Activated CD8-positive, alpha-beta memory T cell treated with anti-CD3 and anti-CD28 coated beads, Interleukin-2, amount 50 U/mL, for 1 hour (primary cell): ENCODE data around the gene PMPCA.
"Not testable (repeated sequence)": the region's sequence is repeated elsewhere in the genome, so short reads cannot be mapped to it uniquely, and the experiment has no call there.

Source experiments
- DNase-seq: peaks from one replicate; pipeline ENCODE4 v3.0.0-alpha.2; 2020; ENCODE audit errors: extremely low read depth

Gene PMPCA

DNA sequence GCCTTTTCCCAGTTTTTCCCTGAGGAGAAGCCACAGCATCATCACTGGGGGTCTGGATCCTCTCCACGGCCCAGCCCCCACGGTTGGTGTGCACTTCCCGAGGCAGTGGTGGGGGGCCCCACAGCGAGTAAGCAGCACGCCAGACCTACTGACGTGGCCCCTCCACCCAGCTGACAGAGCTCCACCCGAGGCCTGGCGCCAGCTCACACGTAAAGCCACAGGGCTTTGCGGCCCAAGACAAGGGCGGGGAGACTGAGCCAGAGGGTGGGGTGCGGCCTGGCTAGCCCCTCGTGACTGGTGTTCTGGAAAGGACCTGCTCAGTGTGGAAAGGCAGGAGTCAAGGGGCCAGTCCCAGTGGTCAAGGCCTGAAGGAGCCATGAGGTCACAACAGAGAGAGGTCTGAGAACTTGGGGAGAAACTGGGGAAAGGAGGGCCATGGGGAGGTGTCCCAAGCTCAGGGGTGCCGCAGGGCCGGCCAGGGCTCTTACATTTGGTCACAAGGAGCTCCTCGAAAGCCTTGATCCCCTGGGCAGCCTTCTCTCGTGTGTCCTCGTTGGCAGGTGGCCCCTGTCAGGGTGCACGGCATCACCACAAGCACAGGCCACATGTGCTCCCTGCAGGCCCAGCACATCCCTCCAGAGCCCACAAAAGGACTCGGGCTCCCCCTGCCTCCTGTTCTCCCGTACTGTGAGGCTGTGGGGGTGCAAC lies 16.0 kb upstream of the PMPCA start:
- no peak for DNase-seq

DNA sequence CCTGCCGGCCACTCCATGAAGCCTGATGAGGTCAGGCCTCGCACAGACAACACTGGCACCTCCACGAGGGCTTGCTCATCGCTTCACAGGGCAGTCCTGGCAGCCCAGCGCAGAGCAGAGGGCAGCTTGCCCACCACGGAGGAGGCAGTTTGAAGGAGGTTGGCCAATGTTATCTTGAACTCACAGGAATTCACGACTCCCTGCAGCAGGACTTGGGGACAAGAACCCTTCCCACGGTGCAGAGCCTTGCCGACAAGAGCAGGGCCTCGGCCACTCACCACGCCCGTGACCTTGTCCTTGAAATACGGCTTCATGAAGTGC lies 15.5 kb upstream of the PMPCA start:
- no peak for DNase-seq

DNA sequence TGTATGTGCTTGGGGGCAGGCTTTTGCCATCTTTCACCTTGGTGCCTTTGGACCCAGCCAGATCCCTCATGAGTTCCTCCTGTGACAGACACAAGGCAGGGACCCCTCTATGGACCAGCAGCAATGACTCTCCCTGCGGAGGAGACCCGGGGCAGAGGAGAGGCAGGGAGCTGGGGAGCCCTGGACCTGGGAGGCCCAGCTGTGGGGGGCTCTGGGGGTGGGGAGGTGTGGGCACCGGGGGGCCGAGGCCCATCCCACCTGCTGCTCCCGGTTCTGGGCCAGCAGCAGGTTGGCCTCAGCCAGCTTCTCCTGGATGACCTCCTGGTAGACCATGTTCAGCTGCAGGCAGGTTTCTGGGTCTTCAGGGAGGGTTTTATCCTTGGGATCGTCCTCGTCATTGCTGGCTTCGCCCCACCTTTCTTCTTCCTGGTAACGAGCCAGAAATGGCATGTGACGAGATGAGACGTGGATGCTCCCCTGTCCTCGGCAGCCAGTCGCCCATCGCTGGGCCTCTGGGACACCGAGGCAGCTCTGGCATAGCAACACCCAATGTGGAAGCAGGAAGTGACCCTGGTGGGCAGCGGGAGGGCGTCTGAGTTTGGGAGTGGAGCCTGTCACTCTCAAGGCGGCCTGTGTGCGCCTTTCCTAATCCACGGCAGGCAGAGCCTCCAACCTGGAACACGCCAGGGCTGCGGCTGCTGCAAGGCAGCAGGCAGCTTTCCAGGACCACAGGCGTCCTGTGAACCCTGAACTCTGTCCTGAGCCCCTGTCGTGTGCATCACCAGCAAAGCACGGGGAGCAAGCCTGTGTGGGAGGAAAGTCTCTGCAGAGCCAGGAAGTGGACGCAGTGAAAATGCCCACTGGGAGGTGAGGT lies 14.9 kb upstream of the PMPCA start:
- no peak for DNase-seq

DNA sequence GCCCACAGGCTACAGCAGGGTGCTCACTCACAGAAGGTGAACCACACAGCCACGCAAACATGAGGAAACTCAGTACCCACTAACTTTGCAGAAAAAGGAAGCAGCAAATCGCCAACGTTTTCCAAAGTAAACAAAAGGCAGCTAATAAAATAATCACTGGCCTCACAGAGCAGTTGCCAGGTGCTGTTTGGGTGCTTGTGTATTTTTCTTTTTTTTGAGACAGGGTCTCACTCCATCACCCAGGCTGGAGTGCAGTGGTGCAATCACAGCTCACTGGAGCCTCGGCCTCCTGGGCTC lies 14.3 kb upstream of the PMPCA start:
- no peak for DNase-seq

GRCh38 chr9:136397643-136398042 lies 12.8 kb upstream of the PMPCA start:
- DNase-seq, result no peak

GRCh38 chr9:136398286-136398685 lies 12.2 kb upstream of the PMPCA start:
- no peak for DNase-seq

DNA sequence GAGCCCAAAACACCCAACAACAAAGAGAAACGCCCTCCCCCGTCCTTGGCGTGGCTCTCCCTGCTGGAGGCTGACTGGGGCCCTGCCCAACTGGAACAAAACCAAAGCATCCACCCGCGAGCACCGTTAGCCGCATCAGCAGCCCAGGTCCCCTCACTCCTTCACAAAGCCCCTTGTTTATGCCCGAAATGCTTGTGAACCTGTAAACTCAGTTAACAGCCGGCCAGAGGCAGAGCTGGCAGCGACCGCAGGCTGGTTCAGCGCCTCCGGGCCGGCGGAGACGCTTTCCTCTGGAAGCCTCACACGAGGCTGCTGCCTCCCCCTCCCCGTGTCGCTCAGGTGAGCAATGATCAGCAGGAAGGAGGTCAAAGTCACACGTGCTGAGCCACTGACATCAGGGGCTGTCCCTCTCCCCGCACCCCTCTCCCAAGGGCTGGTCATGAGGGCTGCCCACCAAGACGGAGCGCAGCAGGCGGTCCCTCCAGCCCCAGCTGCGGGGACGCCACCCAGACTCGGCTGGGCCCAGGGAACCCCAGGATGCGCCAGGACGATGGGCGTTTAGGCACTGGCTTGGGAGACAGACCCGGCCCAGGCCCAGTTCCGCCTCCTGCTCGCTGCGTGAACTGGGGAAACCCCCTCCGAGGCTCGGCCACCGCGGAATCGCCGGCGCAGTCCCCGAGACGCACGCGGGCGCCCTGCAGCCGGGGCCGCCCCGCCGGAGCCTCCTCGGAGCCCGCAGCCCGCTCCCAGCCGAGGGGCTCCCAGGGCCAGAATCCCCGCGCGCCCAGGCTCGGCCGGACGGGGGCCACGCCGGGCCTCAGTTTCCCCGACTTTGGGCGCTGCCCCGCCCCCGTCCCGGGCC lies 11.1 kb upstream of the PMPCA start:
- DNase-seq, result no peak

- DNase-seq, result peak; percentile 34
Observed at GRCh38 chr9:136400038-136400834, 10.2 kb upstream of the PMPCA start, which contains the start of gene SNAPC4. Gene SNAPC4, minus strand, starts transcription at chr9:136400170. Its CDS starts 1,742 bp downstream, at chr9:136398428.

DNA sequence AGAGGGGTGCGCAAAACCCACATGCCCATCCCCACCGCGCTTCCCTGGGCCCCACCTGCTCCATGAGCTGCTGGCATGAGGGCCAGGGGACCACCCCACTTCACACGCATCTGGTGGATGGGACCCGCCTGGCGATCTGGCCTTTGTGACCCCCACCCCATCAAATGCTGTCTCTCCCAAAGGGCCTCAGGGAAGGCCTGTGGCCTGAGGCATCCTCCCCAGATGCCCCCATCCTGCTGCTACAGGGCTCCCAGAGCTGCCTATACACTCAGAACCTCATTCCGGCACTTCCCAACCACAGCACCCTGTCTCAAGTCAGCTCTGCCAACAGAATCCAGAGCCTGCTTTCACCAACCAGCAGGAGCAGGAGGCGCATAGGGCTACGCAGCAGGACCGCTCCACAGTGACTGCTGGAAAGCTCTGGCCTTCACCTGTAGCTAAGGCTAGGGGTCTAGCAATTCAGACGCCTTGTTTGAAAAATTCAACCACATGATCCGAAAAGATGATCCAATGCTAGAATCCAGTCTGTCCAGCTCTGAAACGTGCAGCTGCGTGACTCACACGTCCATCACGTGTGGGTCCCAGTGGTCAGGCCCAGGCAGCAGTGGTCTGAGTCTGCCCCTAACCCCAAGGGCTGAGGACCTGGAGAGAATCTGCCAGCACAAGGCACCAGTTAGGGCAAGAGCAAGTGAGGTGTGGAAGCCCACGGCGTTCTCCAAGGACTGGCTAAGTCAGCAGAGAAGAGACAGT lies 9.1 kb upstream of the PMPCA start:
- no peak for DNase-seq

DNA sequence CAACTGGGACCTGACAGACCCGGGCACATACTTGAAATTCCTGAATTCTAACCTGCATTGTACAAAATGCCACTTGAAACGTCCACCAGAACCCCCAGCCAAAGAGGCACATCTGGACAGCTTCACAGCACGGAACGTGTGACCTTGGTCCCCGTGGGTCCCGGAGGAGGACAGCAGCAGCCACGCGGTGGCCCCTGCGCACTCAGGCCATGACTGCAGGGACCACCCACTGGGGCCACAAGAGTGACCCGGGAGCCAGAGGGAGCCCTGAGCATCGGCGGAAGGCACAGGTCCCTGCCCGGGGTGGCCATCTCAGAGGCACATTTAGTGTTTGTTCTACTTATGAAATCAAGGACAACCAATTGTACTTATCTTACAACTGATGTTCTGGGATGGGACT lies 8.4 kb upstream of the PMPCA start:
- no peak for DNase-seq

GRCh38 chr9:136403538-136403914 lies 6.9 kb upstream of the PMPCA start:
- peak; percentile 36 for DNase-seq

DNA sequence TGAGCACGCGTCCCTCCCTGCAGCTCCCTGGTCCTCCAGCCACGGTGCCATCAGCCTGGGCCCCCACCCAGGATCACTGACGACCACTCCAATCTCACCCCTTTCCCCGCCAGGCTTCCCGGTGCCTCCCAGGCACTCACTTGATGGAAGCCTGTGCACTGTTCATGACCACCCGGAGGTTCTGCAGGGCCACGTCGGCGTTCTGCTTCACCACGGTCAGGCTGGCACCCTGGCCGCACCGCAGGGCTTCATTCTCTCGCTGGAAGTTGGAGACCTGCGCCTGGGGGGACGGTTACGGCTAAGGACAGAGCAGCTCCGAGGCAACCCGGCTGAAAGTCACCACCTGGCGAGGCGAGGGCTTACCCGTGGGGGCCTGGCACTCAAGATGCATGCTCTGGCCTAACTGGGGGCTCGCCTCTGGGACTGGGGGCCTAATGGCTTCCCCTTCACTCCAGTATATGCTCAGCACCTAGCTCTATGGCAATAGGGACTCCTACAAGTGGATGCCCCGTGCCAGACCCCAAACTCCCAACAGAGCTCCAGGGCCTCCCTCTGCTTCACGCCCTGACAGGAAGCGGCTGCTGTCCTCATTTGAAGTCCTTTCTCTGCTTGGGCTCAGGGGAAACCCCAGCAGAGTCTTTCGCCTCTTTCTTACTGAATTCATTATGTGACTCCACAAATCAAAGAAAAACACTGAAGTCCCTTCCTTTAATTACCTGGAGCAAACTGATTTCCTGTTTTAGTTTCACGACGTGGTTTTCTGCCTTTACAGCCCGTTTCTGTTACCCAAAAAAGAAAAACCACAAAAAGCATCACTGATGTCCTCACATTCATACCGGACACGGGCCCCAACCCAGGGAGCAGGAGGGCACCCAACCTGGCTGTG lies 6.3 kb upstream of the PMPCA start:
- no peak for DNase-seq

- no peak for DNase-seq
Observed at GRCh38 chr9:136404801-136405136, 5.7 kb upstream of the PMPCA start.

DNA sequence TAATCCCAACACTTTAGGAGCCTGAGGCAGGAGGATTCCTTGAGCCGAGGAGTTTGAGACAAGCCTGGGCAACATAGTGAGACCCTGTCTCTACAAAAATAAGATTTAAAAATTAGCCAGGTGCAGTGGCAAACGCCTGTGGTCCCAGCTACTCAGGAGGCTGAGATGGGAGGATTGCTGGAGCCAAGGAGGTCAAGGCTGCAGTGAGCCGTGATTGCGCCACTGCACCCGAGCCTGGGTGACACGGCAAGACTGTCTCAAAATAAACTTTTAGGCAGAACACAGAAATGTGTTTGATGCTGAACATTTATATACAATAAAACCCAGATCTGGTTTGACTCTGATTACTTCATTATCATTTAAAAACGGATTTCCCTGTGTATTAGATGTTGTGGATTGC lies 5.0 kb upstream of the PMPCA start:
- DNase-seq, result no peak

GRCh38 chr9:136405904-136406303 lies 4.6 kb upstream of the PMPCA start:
- DNase-seq, result not testable (repeated sequence)

DNA sequence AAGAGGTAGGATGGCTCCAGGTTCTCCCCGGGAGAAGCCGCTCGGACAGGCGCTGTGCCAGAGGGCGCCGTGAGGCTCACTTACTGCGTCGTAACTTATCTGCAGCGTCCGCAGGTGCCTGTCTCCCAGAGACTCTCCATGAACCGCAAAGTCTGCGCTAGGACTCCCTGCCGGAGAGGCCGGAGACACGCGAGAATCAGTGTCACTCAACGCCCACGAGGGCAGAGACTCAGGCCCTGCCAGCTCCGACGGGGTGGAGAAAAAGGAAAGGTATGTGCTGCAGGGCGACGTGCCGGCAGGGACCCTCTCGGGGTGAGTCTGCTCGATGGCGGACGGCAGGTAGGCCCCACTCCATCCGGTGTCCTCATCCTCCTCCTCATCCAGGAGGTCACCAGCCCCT lies 3.4 kb upstream of the PMPCA start:
- not testable (repeated sequence) for DNase-seq

GRCh38 chr9:136407911-136408310 lies 2.5 kb upstream of the PMPCA start:
- no peak for DNase-seq

- DNase-seq, result no peak
Observed at GRCh38 chr9:136409557-136410455, 652 bp upstream of the PMPCA start.

DNA sequence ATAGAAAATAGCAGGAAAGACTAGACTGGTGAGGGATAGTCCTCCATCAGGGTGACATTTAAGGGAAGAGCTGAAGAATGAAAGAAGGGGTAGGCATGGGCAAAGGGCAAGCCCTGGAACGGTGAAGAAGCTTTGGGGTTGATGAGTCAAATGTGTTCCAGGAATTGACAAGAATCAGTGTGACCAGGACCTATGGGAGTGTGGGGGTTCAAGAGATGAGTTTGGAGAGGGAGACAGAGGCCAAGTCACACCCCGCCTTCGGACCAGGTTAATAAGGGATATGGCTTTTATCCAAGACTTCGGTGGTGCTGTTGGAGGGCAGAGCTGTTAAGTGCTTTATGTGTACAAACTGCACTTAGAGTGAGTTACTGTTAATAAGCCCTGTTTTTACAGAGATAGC lies 920 bp downstream of the PMPCA start:
- no peak for DNase-seq
